Pancreas (tissue), 10 donors: ENCODE data around the gene MEGF11. TPM values are rescaled to one million over a fixed set of nuclear protein-coding genes. Genes with fewer than 3 reads are reported as not detected.

ENCODE experiments used
- ATAC-seq, 4 donors: fragments of 200-7000 bp; cut with Tn5 transposase; one replicate each; pipeline versions ENCODE4 v1.8.0 to v1.9.1; 2020; ENCODE audit warnings: mild to moderate bottlenecking in 4 of 4, moderate library complexity in 4 of 4
- DNase-seq, 6 donors: peaks; one replicate each; pipeline ENCODE4 v3.0.0-alpha.2; 2020
- FAIRE-seq: peaks from 2 replicates; lab custom pipeline; 2012; peaks lifted over from hg19 to GRCh38; lab: Jason Lieb, UNC
- H3K27ac ChIP-seq, 4 donors: fragments of 200-600 bp; sonication (generic); 1 replicate in 3 of 4; 2 replicates in 1 of 4; pipeline versions ENCODE4 v1.5.0 to v1.8.0; 2020
- H3K27me3 ChIP-seq, 4 donors: fragments of 200-600 bp; one replicate each; pipeline ENCODE4 v1.8.0; 2021
- H3K36me3 ChIP-seq, 3 donors: fragments of 200-600 bp; sonication (generic) in 1 of 3; one replicate each; pipeline versions ENCODE4 v1.5.0 to v1.8.0; 2020 to 2021
- H3K4me1 ChIP-seq, 3 donors: fragments of 200-600 bp; one replicate each; pipeline ENCODE4 v1.8.0; 2021
- H3K4me3 ChIP-seq, 4 donors: fragments of 200-600 bp; sonication (generic) in 2 of 4; one replicate each; pipeline versions ENCODE4 v1.5.0 to v1.8.0; 2020 to 2021
- H3K9me3 ChIP-seq, 4 donors: fragments of 200-600 bp; one replicate each; pipeline ENCODE4 v1.8.0; 2021
- WGBS, 2 donors: extraction: QIAGEN DNeasy Blood & Tissue Kit; methylation state at CpG; one replicate each; pipeline ENCODE4 v1.1.7; 2013; 5-methylcytosine and 5-hydroxymethylcytosine counted together
- intact Hi-C, 3 donors: fragments of 100-400 bp; cut with DNase I; formaldehyde crosslinking; loops; one replicate each; pipeline versions ENCODE4 v1.11.1 to v1.14.2; 2022
- polyA plus RNA-seq, 2 donors: library from polyadenylated mRNA; stranded (reverse); fragments of 200-250 nt; gene quantifications; one replicate each; pipeline ENCODE4 v1.2.3, GENCODE V29; 2013
- total RNA-seq, 6 donors: library from RNA; stranded (reverse); fragmentation: NEBNext Ultra II Directional in 4 of 6; extraction: Animal tissue kit (Norgen Biotek cat#: 25700) in 4 of 6; gene quantifications; one replicate each; pipeline versions ENCODE4 v1.2.1 to v1.2.4, GENCODE V29; 2021 to 2023
- TF ChIP-seq, protein P1 (sequence below), 4 donors: fragments of 200-600 bp; sonication (generic) in 3 of 4; IDR thresholded peaks; one replicate each; pipeline versions ENCODE4 v1.5.0 to v1.8.0; 2021; ENCODE audit warnings: antibody characterized with exemption in 4 of 4
- donor health status: healthy with polysubstance abuse.
- donor health status: DM: no; HTN: no; CAD: no; lungs with moderate emphysema.
- donor health status: DM: no; HTN: no; CAD: no.
- donor health status: control.
- donor health status: control.
- donor health status: Bipolar disorder and iron deficiency.
- donor health status: DM: yes; HTN: yes; CAD: no.
- donor health status: DM: no; HTN: no; CAD: no.
- donor health status: DM: no; HTN: no; CAD: no.
- donor health status: DM: yes; HTN: yes; CAD: no.

MEGF11 gene
- total and polyA plus RNA-seq, 8 donors: 0.19 to 0.87 (median 0.37) TPM

DNA sequence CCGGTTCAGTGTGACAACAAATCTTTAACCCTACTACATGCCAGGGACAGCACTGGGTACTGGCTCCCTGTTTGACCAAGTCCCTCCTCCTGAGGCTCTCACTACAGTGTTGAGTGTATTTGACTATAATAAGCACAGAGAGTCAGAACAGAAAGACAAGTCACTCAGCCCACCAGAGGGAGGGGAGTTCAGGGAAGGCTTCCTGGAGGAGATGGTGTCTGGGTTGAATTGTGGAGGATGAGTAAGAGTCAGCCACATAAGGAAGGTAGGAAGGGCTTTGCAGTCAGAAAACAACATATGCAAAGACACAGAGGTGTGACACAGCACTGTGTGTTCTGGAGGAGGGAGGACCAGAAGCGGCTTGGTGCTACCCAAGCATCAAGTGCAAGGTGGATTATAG lies 17.7 kb downstream of the MEGF11 start:
- no peaks in the 10 kb centered on the region for H3K9me3 ChIP-seq
- no peak for ATAC-seq
- H3K27ac ChIP-seq: no peak overlapping the region
- no peaks in the 10 kb centered on the region for H3K4me1 ChIP-seq
- no peak for DNase-seq
- H3K27me3 ChIP-seq: no peaks in the 10 kb centered on the region
- intact Hi-C loops: no loop called here
- FAIRE-seq: no peak
- H3K36me3 ChIP-seq: no peaks in the 10 kb centered on the region
- TF ChIP-seq, protein P1, sequence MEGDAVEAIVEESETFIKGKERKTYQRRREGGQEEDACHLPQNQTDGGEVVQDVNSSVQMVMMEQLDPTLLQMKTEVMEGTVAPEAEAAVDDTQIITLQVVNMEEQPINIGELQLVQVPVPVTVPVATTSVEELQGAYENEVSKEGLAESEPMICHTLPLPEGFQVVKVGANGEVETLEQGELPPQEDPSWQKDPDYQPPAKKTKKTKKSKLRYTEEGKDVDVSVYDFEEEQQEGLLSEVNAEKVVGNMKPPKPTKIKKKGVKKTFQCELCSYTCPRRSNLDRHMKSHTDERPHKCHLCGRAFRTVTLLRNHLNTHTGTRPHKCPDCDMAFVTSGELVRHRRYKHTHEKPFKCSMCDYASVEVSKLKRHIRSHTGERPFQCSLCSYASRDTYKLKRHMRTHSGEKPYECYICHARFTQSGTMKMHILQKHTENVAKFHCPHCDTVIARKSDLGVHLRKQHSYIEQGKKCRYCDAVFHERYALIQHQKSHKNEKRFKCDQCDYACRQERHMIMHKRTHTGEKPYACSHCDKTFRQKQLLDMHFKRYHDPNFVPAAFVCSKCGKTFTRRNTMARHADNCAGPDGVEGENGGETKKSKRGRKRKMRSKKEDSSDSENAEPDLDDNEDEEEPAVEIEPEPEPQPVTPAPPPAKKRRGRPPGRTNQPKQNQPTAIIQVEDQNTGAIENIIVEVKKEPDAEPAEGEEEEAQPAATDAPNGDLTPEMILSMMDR (IDR thresholded peaks at IDR 0.05): no peak
- no peak overlapping the region for H3K4me3 ChIP-seq
- WGBS, 2 donors: 50 to 53% methylated on average over 2 of the region's 2 CpGs

DNA sequence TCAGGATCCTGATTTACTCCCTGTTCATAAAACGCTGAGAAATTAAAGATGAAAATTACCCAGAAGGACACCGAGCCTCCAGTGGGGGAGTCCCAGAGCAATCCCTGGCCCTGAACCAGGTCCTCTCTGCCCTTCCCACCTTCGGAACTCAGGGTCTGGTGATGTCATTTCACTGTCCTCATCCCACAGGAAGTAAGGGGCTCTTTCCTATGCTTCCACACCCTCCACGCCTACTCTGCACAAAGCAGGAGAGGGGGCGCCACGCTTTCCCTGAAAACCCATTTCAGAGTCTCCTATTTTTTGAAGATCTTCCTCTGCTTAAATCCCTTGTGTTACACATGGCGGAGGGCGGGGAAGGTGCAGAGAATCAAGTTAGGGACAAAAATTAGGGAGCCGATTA lies 18.8 kb downstream of the MEGF11 start:
- ATAC-seq: no peak
- no peaks in the 10 kb centered on the region for H3K4me1 ChIP-seq
- no peak overlapping the region for H3K27ac ChIP-seq
- H3K36me3 ChIP-seq: no peaks in the 10 kb centered on the region
- TF ChIP-seq, protein P1 (IDR thresholded peaks at IDR 0.05): no peak
- H3K4me3 ChIP-seq: no peak overlapping the region
- no peak for FAIRE-seq
- no peaks in the 10 kb centered on the region for H3K27me3 ChIP-seq
- no peak for DNase-seq
- 68 to 72% methylated on average over 9 of the region's 9 CpGs for WGBS, 2 donors
- no peaks in the 10 kb centered on the region for H3K9me3 ChIP-seq
- intact Hi-C loops: no loop called here

DNA sequence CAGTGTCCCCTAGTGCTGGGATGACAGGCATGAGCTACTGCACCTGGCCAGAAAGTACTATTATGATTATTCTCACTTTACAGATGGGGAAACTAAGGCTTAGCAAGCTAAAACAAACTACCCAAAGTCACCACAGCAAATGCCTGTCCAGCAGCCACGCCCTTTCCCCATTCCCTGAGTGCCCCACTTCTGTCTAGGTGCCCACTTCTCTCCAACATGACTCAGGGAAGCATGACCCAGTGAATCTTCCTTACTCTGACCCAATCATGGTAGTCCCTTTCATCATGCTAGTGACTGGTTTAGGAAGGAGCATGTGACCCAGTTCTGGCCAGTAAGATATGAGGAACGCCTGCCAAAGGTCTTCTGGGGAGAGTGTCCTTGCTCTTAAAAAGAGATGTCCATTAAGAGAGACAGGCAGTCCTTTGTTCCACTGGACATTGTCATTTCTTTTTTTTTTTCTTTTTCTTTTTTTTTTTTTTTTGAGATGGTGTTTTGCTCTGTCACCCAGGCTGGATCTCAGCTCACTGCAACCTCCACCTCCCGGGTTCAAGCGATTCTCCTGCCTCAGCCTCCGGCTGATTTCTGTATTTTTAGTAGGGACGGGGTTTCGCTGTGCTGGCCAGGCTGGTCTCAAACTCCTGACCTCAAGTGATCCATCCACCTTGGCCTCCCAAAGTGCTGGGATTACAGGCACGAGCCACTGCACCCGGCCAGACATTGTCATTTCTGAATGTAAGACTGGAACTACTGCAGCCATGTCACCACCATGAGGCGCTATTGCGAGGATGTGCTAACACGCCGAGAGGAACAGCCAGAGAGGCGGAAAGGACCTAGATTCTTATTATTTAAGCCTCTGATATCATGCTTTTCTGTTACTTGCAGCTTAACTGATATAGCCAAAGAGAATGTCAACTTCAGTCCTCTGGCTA lies 19.8 kb downstream of the MEGF11 start:
- WGBS, 2 donors: 80 to 83% methylated on average over 14 of the region's 14 CpGs
- ATAC-seq: no peak
- intact Hi-C loops: no loop called here

DNA sequence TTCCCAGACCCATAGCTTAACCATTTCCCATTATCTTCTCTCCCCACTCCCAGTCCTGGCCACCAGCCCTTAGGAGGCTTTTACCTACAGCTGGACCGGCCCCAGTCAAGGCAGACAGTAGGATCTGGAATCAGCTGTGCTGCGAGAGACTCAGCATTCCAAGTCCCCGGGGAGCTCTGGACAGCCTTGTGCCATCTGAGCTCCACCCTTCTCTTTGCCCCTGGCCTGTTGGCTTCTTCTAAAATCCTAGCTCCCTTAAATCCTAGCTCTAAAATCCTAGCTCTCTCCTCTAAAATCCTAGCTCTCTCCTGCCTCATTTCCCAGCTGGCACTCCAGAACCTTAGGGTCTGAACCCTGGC lies 21.3 kb downstream of the MEGF11 start:
- ATAC-seq (no peak), DNase-seq (no peak), FAIRE-seq (no peak)
- Histone ChIP-seq H3K27ac (no peak overlapping the region), H3K9me3 (no peaks in the 10 kb centered on the region), H3K4me3 (no peak overlapping the region), H3K4me1 (no peaks in the 10 kb centered on the region), H3K27me3 (no peaks in the 10 kb centered on the region), H3K36me3 (no peaks in the 10 kb centered on the region)
- intact Hi-C loops: no loop called here
- WGBS, 2 donors: 83% methylated on average over 3 of the region's 3 CpGs
- TF ChIP-seq, protein P1 (IDR thresholded peaks at IDR 0.05): no peak

More for the DNA sequence above, 19.8 kb downstream of the MEGF11 start:
- no peak for DNase-seq
- TF ChIP-seq, protein P1 (IDR thresholded peaks at IDR 0.05): no peak
- FAIRE-seq: no peak
- H3K4me3 ChIP-seq: no peak overlapping the region
- no peaks in the 10 kb centered on the region for H3K36me3 ChIP-seq
- H3K9me3 ChIP-seq: no peaks in the 10 kb centered on the region
- H3K27me3 ChIP-seq: no peaks in the 10 kb centered on the region
- no peak overlapping the region for H3K27ac ChIP-seq
- no peaks in the 10 kb centered on the region for H3K4me1 ChIP-seq
